ENCODE data around the gene RECK. TPM values are rescaled to one million over a fixed set of nuclear protein-coding genes. Genes with fewer than 3 reads are reported as not detected.

Gene RECK
- total RNA-seq, 1 experiment from 2014 or later = 2.1 TPM

DNA sequence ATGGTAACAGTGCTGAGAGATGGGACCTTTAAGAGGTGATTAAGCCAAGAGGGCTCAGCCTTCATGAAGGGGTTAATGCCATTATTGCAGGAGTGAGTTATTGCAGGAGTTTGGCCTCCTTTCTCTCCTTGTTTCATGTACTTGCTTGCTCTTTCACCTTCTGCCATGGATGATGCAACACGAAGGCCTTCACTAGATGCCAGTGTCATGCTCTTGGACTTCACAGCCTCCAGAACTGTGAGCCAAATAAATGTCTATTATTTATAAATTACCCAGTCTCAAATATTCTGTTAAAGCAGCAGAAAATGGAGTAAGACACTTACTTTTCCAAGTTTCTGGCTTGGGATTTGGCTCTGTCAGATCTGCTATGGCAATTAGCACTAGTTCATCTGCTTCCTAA is 38.4 kb upstream of the RECK start:
- intact Hi-C loops (cut with micrococcal nuclease; ENCODE audit: unreplicated experiment) = no loop called here
- no peaks in the 10 kb centered on the region for H4K20me1 ChIP-seq (ENCODE audit: insufficient read depth)
- no peaks in the 10 kb centered on the region for H3K4me1 ChIP-seq (replicated peaks; ENCODE audit: insufficient read depth)
- no peaks in the 10 kb centered on the region for H3K9me2 ChIP-seq (ENCODE audit: insufficient read depth)
- no peak overlapping the region for H3K27ac ChIP-seq
- no peaks in the 10 kb centered on the region for H3K9me3 ChIP-seq (ENCODE audit: insufficient read depth, low read depth)
- ChIA-PET POLR2A (ENCODE audit: unreplicated experiment) (no interaction called here), CTCF (no interaction called here)
- H3K4me2 ChIP-seq = no peak overlapping the region
- no peaks in the 10 kb centered on the region for H3K79me2 ChIP-seq (ENCODE audit: low read depth)
- BruUV-seq (replicated peaks) = no TSS peak
- no peaks in the 10 kb centered on the region for H3K36me3 ChIP-seq (ENCODE audit: low read depth)
- H3K4me3 ChIP-seq = no peak overlapping the region
- H3K27me3 ChIP-seq (ENCODE audit: insufficient read depth, low read depth) = no peaks in the 10 kb centered on the region
- no peak overlapping the region for H2AFZ ChIP-seq
- H3F3A ChIP-seq (ENCODE audit: insufficient read depth, low read depth) = no peaks in the 10 kb centered on the region
- no peak for DNase-seq
- TF ChIP-seq EZH2 (IDR thresholded peaks at IDR 0.05; ENCODE audit: low read depth) = no peak
- no peak for TF ChIP-seq CTCF (conservative IDR thresholded peaks at IDR 0.05)

- intact Hi-C loops (cut with micrococcal nuclease; ENCODE audit: unreplicated experiment) = no loop called here
- no peak overlapping the region for H2AFZ ChIP-seq
These were observed 30.8 kb upstream of the RECK start for GRCh38 chr9:36005891-36006290.

DNA sequence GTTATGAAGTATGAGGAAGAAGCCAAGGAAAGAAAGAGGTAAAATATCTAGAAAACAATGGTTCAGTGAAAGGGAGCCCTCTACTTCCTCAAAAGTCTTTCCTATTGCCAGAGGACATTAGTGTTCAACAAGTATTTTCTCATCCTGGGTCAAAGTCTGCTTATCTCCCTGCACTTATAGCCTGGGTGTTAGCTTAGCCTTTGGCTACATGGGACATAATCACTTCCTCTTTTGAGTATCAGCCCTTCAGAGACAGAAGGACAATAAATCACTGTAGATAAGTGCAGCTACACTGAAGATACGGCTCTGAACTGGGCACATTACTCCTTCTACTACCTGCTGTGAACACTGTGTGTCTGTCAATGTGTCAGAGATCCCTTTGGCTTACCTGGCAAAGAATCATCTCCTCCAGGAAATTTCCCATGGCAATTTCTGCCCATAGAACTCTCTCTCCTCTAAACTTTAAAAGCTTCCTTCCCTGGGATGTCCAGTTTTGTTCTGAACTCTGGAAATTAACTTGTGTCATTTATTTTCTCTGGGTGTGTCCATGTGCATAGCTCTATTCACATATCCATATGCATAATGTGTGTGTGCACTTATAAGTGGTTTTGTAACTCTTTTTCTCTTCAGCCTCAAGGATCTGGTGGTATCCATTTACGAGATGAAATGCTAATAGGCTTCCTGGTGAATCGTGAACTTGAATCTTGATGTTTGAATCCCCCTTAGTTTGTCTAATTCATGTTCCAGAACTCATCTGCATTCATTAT is 30.0 kb upstream of the RECK start:
- POLR2A ChIA-PET (ENCODE audit: unreplicated experiment) = no interaction called here
- peaks cover 8% of the 10 kb centered on the region for H3K27me3 ChIP-seq (ENCODE audit: insufficient read depth, low read depth)

More at GRCh38 chr9:36005891-36006290, 30.8 kb upstream of the RECK start:
- no peaks in the 10 kb centered on the region for H3K79me2 ChIP-seq (ENCODE audit: low read depth)
- H3K9me2 ChIP-seq (ENCODE audit: insufficient read depth) = no peaks in the 10 kb centered on the region
- H3K36me3 ChIP-seq (ENCODE audit: low read depth) = no peaks in the 10 kb centered on the region
- H3K4me2 ChIP-seq = no peak overlapping the region
- H4K20me1 ChIP-seq (ENCODE audit: insufficient read depth) = no peaks in the 10 kb centered on the region
- H3F3A ChIP-seq (ENCODE audit: insufficient read depth, low read depth) = no peaks in the 10 kb centered on the region
- H3K27ac ChIP-seq = no peak overlapping the region
- no peak for DNase-seq
- no peaks in the 10 kb centered on the region for H3K9me3 ChIP-seq (ENCODE audit: insufficient read depth, low read depth)
- BruUV-seq (replicated peaks) = no TSS peak
- POLR2A ChIA-PET (ENCODE audit: unreplicated experiment) = no interaction called here
- H3K4me1 ChIP-seq (replicated peaks; ENCODE audit: insufficient read depth) = no peaks in the 10 kb centered on the region
- CTCF ChIA-PET = interaction anchor here (0.6 kb wide), 1 partner anchor 544 kb away, joined by 3 read pairs; no protein-coding TSS in a partner anchor
- H3K27me3 ChIP-seq (ENCODE audit: insufficient read depth, low read depth) = peaks cover 8% of the 10 kb centered on the region
- no peak overlapping the region for H3K4me3 ChIP-seq
- TF ChIP-seq CTCF (conservative IDR thresholded peaks at IDR 0.05) (no peak), EZH2 (IDR thresholded peaks at IDR 0.05; ENCODE audit: low read depth) (no peak)

More for the DNA sequence above, 30.0 kb upstream of the RECK start:
- Histone ChIP-seq H3K4me3 (no peak overlapping the region), H3K4me1 (replicated peaks; ENCODE audit: insufficient read depth) (no peaks in the 10 kb centered on the region), H3F3A (ENCODE audit: insufficient read depth, low read depth) (no peaks in the 10 kb centered on the region), H3K4me2 (no peak overlapping the region), H3K9me3 (ENCODE audit: insufficient read depth, low read depth) (no peaks in the 10 kb centered on the region), H2AFZ (no peak overlapping the region), H3K9me2 (ENCODE audit: insufficient read depth) (no peaks in the 10 kb centered on the region), H3K27ac (no peak overlapping the region), H3K36me3 (ENCODE audit: low read depth) (no peaks in the 10 kb centered on the region), H4K20me1 (ENCODE audit: insufficient read depth) (no peaks in the 10 kb centered on the region), H3K79me2 (ENCODE audit: low read depth) (no peaks in the 10 kb centered on the region)
- DNase-seq = no peak
- TF ChIP-seq EZH2 (IDR thresholded peaks at IDR 0.05; ENCODE audit: low read depth) = no peak
- TF ChIP-seq CTCF (conservative IDR thresholded peaks at IDR 0.05) = no peak
- BruUV-seq (replicated peaks) = no TSS peak
- CTCF ChIA-PET = no interaction called here
- intact Hi-C loops (cut with micrococcal nuclease; ENCODE audit: unreplicated experiment) = no loop called here

Measured in PC-9 (cell line).